HEK293 (cell line): ENCODE results near the gene STAG3.

Experiments
- CTCF ChIA-PET: fragments of 350-600 bp; formaldehyde crosslinking; extraction: SDS; loops from one replicate; lab custom pipeline; 2021; ENCODE audit warnings: antibody characterized with exemption; lab: Yijun Ruan, JAX
- POLR2A ChIA-PET: fragments of 300-600 bp; formaldehyde crosslinking; extraction: SDS; loops from one replicate; lab custom pipeline; 2020; ENCODE audit warnings: antibody characterized with exemption, inconsistent platforms; lab: Yijun Ruan, JAX
- H3K27ac ChIP-seq: fragments of 200-500 bp; sonication (Bioruptor generic); 2 replicates; pipeline ENCODE4 v1.5.1; 2014; ENCODE audit warnings: low read depth, low read length, control low read depth, inconsistent platforms; ENCODE audit errors: extremely low read depth
- H3K36me3 ChIP-seq, 2 experiments: fragments of 200-500 bp in 1 of 2; sonication (Bioruptor generic) in 1 of 2; 1 replicate in 1 of 2; 2 replicates in 1 of 2; pipeline ENCODE4 v1.5.1; 2014 to 2017; ENCODE audit warnings: inconsistent platforms in 2 of 2, low read length in 2 of 2; ENCODE audit not compliant: control insufficient read depth in 2 of 2, insufficient read depth in 1 of 2
- H3K4me1 ChIP-seq: fragments of 200-500 bp; sonication (Bioruptor generic); 2 replicates; pipeline ENCODE4 v1.5.1; 2014; ENCODE audit warnings: mild to moderate bottlenecking, low read length, inconsistent platforms; ENCODE audit not compliant: control insufficient read depth, insufficient read depth
- H3K4me3 ChIP-seq: 2 replicates; pipeline ENCODE4 v1.5.1; 2011; ENCODE audit warnings: low read depth, mild to moderate bottlenecking, control low read depth, low read length, moderate library complexity
- H3K9me3 ChIP-seq: fragments of 200-500 bp; sonication (Bioruptor generic); 2 replicates; pipeline ENCODE4 v1.5.1; 2014; ENCODE audit warnings: low read depth, low read length, inconsistent platforms; ENCODE audit not compliant: control insufficient read depth, insufficient read depth
- AEBP2 ChIP-seq: fragments of 450-650 bp; formaldehyde crosslinking; IDR thresholded peaks from 2 replicates; pipeline ENCODE4 v1.5.1; 2016; ENCODE audit warnings: missing biosample characterization, missing genetic modification characterization, borderline replicate concordance
- BCL11B ChIP-seq: fragments of 450-650 bp; formaldehyde crosslinking; IDR thresholded peaks from 2 replicates; pipeline ENCODE4 v1.5.1; 2016; ENCODE audit warnings: low read depth, missing biosample characterization, missing genetic modification characterization
- HOXA7 ChIP-seq: sonication (generic); formaldehyde crosslinking; IDR thresholded peaks from 2 replicates; pipeline ENCODE4 v1.8.1; 2022; ENCODE audit warnings: missing genetic modification reagents, borderline replicate concordance
- HOXC10 ChIP-seq: sonication (generic); formaldehyde crosslinking; IDR thresholded peaks from 2 replicates; pipeline ENCODE4 v1.8.1; 2023; ENCODE audit warnings: mild to moderate bottlenecking, missing genetic modification reagents
- KLF1 ChIP-seq: fragments of 450-650 bp; formaldehyde crosslinking; IDR thresholded peaks from 2 replicates; pipeline ENCODE4 v1.5.1; 2016; ENCODE audit warnings: missing biosample characterization, missing genetic modification characterization
- PRDM1 ChIP-seq: fragments of 450-650 bp; formaldehyde crosslinking; IDR thresholded peaks from 2 replicates; pipeline ENCODE4; 2016; ENCODE audit warnings: missing biosample characterization, missing genetic modification characterization
- SCRT2 ChIP-seq: fragments of 450-650 bp; formaldehyde crosslinking; IDR thresholded peaks from 2 replicates; pipeline ENCODE4 v1.5.1; 2016; ENCODE audit warnings: missing biosample characterization, missing genetic modification characterization
- SP3 ChIP-seq: fragments of 450-650 bp; formaldehyde crosslinking; IDR thresholded peaks from 2 replicates; pipeline ENCODE4 v1.5.1; 2016; ENCODE audit warnings: missing biosample characterization, missing genetic modification characterization
- ZFP69B ChIP-seq: fragments of 450-650 bp; formaldehyde crosslinking; IDR thresholded peaks from 2 replicates; pipeline ENCODE4 v1.5.1; 2016; ENCODE audit warnings: missing biosample characterization, missing genetic modification characterization
- ZNF112 ChIP-seq: fragments of 450-650 bp; formaldehyde crosslinking; IDR thresholded peaks from 2 replicates; pipeline ENCODE4 v1.5.0; 2017; ENCODE audit warnings: missing biosample characterization, missing genetic modification characterization
- ZNF394 ChIP-seq: fragments of 450-650 bp; formaldehyde crosslinking; IDR thresholded peaks from 2 replicates; pipeline ENCODE4 v1.5.1; 2016; ENCODE audit warnings: missing biosample characterization, missing genetic modification characterization, mild to moderate bottlenecking, moderate library complexity, borderline replicate concordance
- ZNF404 ChIP-seq: fragments of 450-650 bp; formaldehyde crosslinking; IDR thresholded peaks from 2 replicates; pipeline ENCODE4 v1.5.1; 2017; ENCODE audit warnings: missing biosample characterization, missing genetic modification characterization
- ZNF521 ChIP-seq: fragments of 450-650 bp; formaldehyde crosslinking; IDR thresholded peaks from 2 replicates; pipeline ENCODE4 v1.5.1; 2017; ENCODE audit warnings: missing biosample characterization, mild to moderate bottlenecking, missing genetic modification characterization
- ZNF529 ChIP-seq: fragments of 450-650 bp; formaldehyde crosslinking; IDR thresholded peaks from 2 replicates; pipeline ENCODE4 v1.5.1; 2017; ENCODE audit warnings: missing genetic modification characterization, missing biosample characterization; ENCODE audit not compliant: insufficient replicate concordance
- ZNF544 ChIP-seq: fragments of 450-650 bp; formaldehyde crosslinking; IDR thresholded peaks from 2 replicates; pipeline ENCODE4 v1.5.0; 2017; ENCODE audit warnings: missing biosample characterization, missing genetic modification characterization
- ZNF610 ChIP-seq: fragments of 450-650 bp; formaldehyde crosslinking; IDR thresholded peaks from 2 replicates; pipeline ENCODE4 v1.5.1; 2016; ENCODE audit warnings: missing biosample characterization, missing genetic modification characterization, borderline replicate concordance
- ZNF626 ChIP-seq: fragments of 450-650 bp; sonication (Bioruptor Pico); formaldehyde crosslinking; IDR thresholded peaks from 2 replicates; pipeline ENCODE4 v1.5.1; 2018; ENCODE audit warnings: missing biosample characterization, missing genetic modification characterization, inconsistent platforms
- TF ChIP-seq, protein P1 (sequence below): fragments of 450-650 bp; formaldehyde crosslinking; conservative IDR thresholded peaks from 2 replicates; pipeline ENCODE4 v1.5.1; 2016; ENCODE audit warnings: low read depth, missing biosample characterization, missing genetic modification characterization
- TF ChIP-seq, protein P2 (sequence below): fragments of 450-650 bp; formaldehyde crosslinking; IDR thresholded peaks from 2 replicates; pipeline ENCODE4 v1.5.1; 2016; ENCODE audit warnings: missing biosample characterization, missing genetic modification characterization, borderline replicate concordance
- TF ChIP-seq, protein P3 (sequence below): fragments of 450-650 bp; formaldehyde crosslinking; IDR thresholded peaks from 2 replicates; pipeline ENCODE4 v1.5.1; 2016; ENCODE audit warnings: missing biosample characterization, missing genetic modification characterization

The STAG3 gene

DNA sequence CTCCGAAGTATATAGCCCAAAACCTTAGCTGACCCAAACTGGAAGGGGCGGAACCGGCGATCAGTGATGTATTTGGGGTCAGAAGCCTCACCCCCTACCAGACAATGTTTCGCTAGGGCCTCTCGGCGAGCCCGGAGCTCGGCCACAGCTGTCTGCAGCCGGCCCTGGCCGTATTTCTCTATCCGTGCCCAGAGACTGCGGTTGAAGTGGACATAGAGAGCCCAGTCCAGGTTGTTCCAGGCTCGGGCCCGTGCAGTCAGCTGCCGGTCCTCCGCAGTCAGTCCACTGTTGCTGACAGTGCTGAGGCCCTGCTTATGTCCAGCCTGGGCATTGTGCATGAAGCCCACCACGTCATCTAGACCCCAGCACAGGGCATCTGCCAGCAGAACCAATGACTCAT lies 17.7 kb upstream of the STAG3 start (continued):
- TF ChIP-seq, protein P1, sequence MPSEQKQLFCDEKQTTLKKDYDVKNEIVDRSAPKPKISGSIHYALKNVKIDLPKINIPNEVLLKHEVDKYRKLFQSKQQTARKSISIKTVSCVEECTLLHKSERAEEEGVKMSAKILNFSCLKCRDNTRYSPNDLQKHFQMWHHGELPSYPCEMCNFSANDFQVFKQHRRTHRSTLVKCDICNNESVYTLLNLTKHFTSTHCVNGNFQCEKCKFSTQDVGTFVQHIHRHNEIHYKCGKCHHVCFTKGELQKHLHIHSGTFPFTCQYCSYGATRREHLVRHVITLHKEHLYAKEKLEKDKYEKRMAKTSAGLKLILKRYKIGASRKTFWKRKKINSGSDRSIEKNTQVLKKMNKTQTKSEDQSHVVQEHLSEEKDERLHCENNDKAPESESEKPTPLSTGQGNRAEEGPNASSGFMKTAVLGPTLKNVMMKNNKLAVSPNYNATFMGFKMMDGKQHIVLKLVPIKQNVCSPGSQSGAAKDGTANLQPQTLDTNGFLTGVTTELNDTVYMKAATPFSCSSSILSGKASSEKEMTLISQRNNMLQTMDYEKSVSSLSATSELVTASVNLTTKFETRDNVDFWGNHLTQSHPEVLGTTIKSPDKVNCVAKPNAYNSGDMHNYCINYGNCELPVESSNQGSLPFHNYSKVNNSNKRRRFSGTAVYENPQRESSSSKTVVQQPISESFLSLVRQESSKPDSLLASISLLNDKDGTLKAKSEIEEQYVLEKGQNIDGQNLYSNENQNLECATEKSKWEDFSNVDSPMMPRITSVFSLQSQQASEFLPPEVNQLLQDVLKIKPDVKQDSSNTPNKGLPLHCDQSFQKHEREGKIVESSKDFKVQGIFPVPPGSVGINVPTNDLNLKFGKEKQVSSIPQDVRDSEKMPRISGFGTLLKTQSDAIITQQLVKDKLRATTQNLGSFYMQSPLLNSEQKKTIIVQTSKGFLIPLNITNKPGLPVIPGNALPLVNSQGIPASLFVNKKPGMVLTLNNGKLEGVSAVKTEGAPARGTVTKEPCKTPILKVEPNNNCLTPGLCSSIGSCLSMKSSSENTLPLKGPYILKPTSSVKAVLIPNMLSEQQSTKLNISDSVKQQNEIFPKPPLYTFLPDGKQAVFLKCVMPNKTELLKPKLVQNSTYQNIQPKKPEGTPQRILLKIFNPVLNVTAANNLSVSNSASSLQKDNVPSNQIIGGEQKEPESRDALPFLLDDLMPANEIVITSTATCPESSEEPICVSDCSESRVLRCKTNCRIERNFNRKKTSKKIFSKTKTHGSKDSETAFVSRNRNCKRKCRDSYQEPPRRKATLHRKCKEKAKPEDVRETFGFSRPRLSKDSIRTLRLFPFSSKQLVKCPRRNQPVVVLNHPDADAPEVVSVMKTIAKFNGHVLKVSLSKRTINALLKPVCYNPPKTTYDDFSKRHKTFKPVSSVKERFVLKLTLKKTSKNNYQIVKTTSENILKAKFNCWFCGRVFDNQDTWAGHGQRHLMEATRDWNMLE, result no peak
- TF ChIP-seq, protein P2, sequence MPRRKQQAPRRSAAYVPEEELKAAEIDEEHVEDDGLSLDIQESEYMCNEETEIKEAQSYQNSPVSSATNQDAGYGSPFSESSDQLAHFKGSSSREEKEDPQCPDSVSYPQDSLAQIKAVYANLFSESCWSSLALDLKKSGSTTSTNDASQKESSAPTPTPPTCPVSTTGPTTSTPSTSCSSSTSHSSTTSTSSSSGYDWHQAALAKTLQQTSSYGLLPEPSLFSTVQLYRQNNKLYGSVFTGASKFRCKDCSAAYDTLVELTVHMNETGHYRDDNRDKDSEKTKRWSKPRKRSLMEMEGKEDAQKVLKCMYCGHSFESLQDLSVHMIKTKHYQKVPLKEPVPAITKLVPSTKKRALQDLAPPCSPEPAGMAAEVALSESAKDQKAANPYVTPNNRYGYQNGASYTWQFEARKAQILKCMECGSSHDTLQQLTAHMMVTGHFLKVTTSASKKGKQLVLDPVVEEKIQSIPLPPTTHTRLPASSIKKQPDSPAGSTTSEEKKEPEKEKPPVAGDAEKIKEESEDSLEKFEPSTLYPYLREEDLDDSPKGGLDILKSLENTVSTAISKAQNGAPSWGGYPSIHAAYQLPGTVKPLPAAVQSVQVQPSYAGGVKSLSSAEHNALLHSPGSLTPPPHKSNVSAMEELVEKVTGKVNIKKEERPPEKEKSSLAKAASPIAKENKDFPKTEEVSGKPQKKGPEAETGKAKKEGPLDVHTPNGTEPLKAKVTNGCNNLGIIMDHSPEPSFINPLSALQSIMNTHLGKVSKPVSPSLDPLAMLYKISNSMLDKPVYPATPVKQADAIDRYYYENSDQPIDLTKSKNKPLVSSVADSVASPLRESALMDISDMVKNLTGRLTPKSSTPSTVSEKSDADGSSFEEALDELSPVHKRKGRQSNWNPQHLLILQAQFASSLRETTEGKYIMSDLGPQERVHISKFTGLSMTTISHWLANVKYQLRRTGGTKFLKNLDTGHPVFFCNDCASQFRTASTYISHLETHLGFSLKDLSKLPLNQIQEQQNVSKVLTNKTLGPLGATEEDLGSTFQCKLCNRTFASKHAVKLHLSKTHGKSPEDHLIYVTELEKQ (tag by site-specific recombination), result no peak

GRCh38 chr7:100163006-100163531 lies 14.6 kb upstream of the STAG3 start:
- no peak overlapping the region for H3K4me3 ChIP-seq
- H3K36me3 ChIP-seq, result no peaks in the 10 kb centered on the region
- ChIA-PET CTCF (interaction anchor here (0.6 to 0.7 kb wide), 2 partner anchors 30 to 55 kb away, joined by 3 to 6 read pairs; no protein-coding TSS in a partner anchor), POLR2A (interaction anchor here (0.7 to 1.4 kb wide), 2 partner anchors 14 to 28 kb away, joined by 4 to 6 read pairs; partner anchors contain the start of gene LAMTOR4)
- peaks cover 8% of the 10 kb centered on the region for H3K4me1 ChIP-seq
- H3K27ac ChIP-seq, result no peak overlapping the region
- no peaks in the 10 kb centered on the region for H3K9me3 ChIP-seq
- TF ChIP-seq ZNF112 (tag by site-specific recombination), result no peak
- TF ChIP-seq ZNF610, result no peak
- no peak for TF ChIP-seq ZNF544 (tag by site-specific recombination)
- TF ChIP-seq SCRT2 (tag by site-specific recombination), result peak; percentile 96
- peak; percentile 42; the same call in 1 of the 2 replicates for TF ChIP-seq KLF1 (tag by site-specific recombination)
- no peak for TF ChIP-seq ZNF394 (tag by site-specific recombination)
- no peak for TF ChIP-seq ZNF404 (tag by site-specific recombination)
- no peak for TF ChIP-seq HOXC10 (CRISPR knock-in tag)
- no peak for TF ChIP-seq AEBP2 (tag by site-specific recombination)
- no peak for TF ChIP-seq ZNF626 (tag by site-specific recombination)
- TF ChIP-seq PRDM1, result no peak
- no peak for TF ChIP-seq BCL11B (tag by site-specific recombination)
- TF ChIP-seq, protein P3, sequence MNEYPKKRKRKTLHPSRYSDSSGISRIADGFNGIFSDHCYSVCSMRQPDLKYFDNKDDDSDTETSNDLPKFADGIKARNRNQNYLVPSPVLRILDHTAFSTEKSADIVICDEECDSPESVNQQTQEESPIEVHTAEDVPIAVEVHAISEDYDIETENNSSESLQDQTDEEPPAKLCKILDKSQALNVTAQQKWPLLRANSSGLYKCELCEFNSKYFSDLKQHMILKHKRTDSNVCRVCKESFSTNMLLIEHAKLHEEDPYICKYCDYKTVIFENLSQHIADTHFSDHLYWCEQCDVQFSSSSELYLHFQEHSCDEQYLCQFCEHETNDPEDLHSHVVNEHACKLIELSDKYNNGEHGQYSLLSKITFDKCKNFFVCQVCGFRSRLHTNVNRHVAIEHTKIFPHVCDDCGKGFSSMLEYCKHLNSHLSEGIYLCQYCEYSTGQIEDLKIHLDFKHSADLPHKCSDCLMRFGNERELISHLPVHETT, result no peak
- TF ChIP-seq, protein P2 (tag by site-specific recombination), result no peak
- no peak for TF ChIP-seq ZNF521
- TF ChIP-seq ZFP69B (tag by site-specific recombination), result no peak
- TF ChIP-seq HOXA7 (CRISPR knock-in tag), result no peak
- no peak for TF ChIP-seq ZNF529 (tag by site-specific recombination)
- TF ChIP-seq SP3 (tag by site-specific recombination), result no peak
